Dermis blood vessel endothelial cell (primary cell): ENCODE measurements around the gene OOSP4A. TPM values are rescaled to one million over a fixed set of nuclear protein-coding genes. Genes with fewer than 3 reads are reported as not detected.
A peak's percentile ranks its signal among the peaks of the same experiment; 100 is the strongest.

ENCODE experiments used
- DNase-seq: peaks from one replicate; pipeline ENCODE4 v3.0.0; 2010
- total RNA-seq: library from RNA; depleted of rRNA; stranded (reverse); fragments of >200 nt; gene quantifications from 2 replicates; pipeline ENCODE4 v1.2.3, GENCODE V29; 2014

The OOSP4A gene
- not detected in 2 replicates for total RNA-seq

DNA sequence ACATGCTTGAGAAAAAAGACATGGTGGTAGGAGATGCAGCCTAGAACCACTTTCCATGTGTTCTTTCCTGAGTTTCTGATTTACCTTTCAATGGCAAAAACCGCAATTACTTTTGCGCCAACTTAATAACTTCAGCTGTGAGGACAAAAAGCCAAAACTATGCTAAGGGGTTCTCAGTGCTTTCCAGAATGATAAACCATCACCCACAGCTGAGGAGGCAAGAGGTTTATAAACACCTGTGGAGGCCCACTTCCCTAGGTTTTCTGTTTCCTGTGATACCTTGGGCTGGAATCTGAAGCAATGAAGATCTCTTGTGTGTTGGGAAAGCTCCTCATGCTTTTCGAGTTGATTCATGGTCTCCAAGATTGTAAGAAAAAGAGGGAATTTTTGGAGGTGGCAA lies at the start of gene OOSP4A:
Gene OOSP4A, plus strand, starts transcription at position 301 of the 400 bp plus-strand sequence. Its CDS starts 0 bp downstream, at position 301.
- DNase-seq: no peak

DNA sequence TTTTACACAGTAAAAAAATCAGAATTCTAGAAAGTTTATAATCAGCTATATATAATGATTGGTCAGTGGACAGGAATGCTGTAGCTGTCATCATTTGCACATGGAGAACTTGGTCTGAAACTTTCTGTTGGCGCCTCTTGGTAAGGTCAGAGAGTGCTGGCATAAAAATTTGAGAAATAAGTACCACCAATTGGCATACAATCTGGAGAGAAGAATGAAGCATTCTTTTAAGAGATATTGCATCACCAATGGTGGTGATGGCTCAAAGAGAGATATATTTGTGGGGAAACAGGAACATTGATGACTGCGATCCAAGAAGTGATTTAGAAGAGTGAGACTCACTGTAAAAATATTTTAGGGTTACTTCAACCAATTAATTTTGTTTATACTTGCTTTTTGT lies 45.4 kb upstream of the OOSP4A start:
- DNase-seq: no peak

DNA sequence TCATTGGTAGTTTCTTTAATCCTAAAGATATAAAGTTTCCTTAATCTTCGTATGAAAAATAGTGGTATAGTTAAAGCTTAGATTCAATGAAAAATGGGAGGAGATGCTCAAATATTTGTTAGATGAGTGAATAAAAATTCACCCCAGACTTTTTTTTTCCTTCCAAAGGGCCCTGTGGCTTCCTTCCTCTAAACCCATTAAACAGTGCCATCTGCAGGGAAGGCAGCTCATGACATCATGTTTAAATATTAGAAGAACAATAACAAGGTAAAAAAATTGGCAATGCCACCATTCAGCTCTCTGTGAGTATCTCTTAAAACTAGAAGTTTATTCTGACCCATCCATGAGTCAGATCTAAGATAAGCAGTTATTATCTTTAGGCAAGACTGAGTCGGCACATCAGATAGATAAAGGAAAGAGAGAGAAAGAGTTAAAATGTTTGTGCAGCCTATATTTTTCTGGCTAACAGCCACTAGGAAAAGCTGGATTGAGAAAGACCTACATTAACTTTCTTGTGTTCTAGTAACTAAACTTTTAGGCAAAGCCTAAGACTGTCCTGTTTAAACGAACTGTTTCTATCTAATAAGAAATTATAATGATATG lies 44.7 kb upstream of the OOSP4A start:
- peak; percentile 70 for DNase-seq

DNA sequence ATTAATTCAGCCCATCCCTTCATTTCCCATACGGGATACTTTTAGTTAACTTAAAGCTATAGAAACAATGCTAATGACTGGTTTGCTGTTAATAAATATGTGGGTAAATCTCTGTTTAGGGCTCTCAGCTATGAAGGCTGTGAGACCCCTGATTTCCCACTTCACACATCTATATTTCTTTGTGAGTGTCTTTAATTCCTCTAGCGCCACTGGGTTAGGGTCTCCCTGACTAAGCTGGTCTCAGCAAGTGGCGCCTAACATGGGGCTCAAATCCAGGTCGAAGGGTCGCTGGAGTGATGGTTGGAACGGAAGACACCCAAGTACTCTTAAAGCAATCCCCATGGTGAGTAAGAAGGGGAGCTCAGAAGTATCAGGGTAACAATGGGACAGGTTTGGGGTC lies 40.0 kb upstream of the OOSP4A start:
- DNase-seq: peak; percentile 15

GRCh38 chr11:59931688-59932087 lies 32.1 kb upstream of the OOSP4A start:
- DNase-seq: no peak

DNA sequence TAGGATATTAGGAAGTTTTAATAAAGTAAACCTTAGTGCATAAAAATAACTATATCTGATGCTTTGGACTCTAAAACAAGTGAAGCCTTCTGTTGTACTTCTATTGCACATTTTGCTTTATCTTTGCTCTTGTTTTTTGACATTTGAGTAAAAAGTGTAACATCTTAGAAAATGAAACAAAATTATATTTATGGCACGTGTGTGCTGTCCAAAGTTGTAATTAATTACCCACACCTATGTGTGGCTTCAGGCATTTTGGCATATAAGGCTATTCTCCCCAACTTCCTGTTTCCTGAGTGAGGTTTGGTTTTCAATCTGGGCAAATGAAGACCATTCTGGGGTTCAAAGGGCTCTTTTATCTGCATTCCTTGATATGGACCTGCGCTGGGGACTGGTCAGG lies 25.7 kb upstream of the OOSP4A start, which contains the start of gene OOSP1:
Gene OOSP1, plus strand, starts transcription at position 301 of the 400 bp plus-strand sequence. Its CDS starts 23 bp downstream, at position 324.
- no peak for DNase-seq

DNA sequence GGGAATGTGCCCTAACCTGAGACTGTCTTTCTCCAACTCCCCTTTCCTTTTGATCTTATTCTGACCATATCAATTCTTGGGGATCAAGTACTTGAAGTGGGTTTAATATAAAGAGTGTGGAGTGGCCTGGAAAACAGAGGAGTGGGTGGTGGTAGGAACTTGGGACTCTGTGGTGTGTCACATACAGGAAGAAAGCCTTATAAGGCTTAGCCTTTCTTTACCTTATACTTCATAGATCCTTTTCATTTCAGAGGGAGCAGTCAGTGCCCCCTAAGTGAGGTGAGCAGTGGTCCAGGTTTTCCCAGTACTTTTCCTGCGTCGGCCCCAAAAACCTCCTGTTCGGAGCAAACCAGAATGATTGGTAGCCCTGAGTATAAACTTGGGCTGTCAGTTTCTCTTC lies 25.1 kb upstream of the OOSP4A start:
- no peak for DNase-seq

DNA sequence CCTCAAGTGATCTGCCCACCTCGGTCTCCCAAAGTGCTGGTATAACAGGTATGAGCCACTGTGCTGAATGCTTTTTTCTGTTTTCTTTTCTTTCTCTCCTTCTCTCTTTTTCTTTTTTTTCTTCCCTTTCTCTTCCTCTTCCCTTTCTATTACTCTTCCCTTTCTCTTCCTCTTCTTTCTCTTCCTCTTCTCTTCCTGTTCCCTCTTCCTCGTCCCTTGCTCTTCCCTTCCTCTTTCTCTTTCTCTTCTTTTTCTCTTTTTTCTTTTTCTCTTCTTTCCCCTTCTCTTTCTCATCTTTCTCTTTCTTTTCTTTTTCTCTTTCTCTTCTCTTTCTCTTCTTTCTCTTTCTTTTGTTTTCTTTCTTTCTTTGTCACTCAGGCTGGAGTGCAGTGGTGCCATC lies 24.4 kb upstream of the OOSP4A start:
- no peak for DNase-seq

DNA sequence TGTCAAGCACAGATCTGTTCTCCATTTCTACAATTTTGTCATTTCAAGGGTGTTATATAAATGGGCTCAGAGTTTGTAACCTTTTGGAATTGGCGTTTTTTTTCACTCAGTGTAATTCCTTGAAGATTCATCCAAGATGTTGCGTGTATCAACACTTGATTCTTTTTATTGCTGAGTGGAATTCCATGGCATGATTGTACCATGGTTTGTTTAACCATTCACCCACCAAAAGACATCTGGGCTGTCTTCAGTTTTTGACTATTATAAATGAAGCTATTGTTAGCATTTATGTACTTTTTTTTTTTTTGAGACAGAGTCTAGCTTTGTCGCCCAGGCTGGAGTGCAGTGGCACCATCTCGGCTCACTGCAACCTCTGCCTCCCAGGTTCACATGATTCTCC lies 22.7 kb upstream of the OOSP4A start:
- no peak for DNase-seq

GRCh38 chr11:59943997-59944714 lies 19.7 kb upstream of the OOSP4A start:
- DNase-seq: no peak

- DNase-seq: no peak
These were observed 19.1 kb upstream of the OOSP4A start for GRCh38 chr11:59944720-59945119.

DNA sequence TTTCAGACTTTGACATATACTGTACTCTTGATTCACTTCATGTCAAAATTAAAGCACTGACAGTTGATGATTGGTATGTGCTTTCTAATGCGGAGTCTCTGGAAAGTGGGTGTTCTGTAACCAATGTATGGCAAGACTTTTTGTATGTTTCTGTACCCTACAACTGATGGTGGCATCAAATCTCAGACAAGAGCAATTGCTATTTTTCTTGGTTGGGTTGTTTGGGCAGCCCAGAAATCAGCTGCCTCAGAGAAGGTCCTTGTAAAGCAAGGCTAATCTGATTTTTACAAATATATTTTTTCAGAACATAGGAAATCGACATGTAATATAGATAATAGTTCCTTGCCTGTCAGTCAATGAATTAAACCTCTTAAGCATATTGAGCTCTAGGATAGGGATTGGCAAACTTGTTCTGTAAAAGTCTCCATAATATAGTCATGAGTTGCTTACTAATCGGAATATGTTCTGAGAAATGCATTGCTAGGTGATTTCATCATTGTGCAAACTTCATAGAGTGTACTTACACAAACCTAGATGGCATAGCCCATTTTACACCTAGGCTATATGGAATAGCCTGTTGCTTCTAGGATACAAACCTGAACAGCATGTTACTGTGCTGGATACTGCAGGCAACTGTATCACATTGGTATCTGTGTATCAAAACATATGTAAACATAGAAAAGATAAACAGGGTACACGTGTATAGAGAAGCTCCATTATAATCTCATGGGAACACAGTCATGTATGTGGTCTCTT lies 10.2 kb upstream of the OOSP4A start:
- no peak for DNase-seq

DNA sequence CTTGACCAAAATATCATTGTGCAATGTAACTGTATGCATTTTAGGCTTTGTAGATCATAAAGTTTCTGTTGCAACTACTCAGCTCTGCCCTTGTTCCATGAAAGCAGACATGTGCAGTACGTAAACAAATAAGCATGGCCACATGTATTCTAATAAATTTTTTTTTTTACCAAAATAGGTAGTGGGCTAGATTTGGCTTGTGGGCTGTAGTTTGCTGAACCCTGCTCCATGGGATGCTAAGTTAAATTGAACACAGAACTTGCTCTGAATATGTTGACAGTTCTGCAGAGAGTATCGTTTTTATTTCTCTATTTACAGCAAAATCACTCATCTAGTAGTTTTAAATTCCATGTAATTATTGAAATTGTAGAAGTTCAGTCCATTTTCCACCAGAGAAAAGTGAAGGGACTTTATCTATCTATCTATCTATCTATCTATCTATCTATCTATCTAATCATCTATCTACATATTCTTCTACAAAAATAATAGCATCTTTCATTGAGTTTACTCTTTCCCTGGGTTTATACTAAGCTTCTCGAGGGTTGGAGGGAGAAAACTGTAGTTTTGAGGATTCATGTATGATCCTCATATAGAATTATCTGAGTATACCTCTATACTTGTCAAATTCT lies 9.5 kb upstream of the OOSP4A start:
- no peak for DNase-seq

DNA sequence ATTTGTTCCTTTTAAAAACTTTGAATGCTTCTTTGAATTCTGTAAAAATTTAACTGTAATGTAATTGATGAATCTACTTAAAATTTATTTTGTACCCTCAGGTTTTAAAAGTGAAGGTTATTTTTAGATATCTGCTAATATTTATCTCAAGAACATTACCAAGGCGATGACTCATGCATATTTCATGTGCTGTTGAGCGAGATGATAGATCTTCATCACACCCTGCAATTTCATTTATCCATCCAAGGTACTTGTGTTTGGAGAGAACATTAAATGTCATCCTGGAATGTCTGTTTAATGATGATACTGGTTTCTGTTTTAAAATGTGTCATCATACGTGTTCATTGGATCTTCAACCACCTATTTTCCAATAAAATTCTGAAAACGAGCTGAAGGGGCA lies 6.7 kb upstream of the OOSP4A start:
- no peak for DNase-seq

- DNase-seq: no peak
These were observed 3.1 kb upstream of the OOSP4A start for GRCh38 chr11:59960502-59961381.

DNA sequence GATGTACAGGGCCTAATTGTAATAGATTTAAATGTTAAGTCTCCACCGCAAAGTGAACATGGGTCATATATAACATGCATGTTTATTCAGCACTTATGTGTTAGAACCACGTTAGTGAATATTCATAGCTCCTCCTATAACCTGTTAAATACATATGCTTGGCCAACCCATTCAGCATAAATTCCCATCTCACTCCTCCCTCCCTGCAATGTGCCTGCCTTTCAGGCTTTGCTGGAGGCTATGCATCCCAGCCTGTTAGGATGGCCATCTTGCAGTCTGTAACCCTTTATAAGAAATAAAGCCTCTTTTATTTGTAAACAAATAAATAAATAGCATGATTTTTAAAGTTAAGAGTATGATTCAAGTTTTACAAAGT lies 1.7 kb upstream of the OOSP4A start:
- no peak for DNase-seq

DNA sequence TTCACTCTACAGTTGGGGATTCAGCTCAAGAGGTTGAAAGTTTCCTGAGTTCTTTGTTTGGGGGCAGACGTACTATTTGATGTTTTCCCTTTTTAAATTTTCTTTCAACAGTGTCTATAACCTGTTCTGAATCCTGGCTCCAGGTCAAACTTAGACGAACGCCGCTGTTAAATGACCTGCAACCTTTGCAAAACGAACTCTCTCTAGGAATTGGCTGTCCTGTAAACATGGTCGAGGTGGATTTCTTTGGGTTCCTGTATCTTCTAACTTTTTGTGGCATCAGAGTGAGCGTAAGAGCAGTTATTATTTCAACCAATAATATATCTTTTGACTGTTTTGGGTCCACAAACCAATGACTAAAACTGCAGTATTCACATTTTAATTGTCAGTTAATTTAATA lies 1.6 kb downstream of the OOSP4A start:
- no peak for DNase-seq

- DNase-seq: no peak
These were observed 2.4 kb downstream of the OOSP4A start for GRCh38 chr11:59966201-59966600.

- DNase-seq: no peak
These were observed 4.0 kb downstream of the OOSP4A start for GRCh38 chr11:59967677-59968394.

DNA sequence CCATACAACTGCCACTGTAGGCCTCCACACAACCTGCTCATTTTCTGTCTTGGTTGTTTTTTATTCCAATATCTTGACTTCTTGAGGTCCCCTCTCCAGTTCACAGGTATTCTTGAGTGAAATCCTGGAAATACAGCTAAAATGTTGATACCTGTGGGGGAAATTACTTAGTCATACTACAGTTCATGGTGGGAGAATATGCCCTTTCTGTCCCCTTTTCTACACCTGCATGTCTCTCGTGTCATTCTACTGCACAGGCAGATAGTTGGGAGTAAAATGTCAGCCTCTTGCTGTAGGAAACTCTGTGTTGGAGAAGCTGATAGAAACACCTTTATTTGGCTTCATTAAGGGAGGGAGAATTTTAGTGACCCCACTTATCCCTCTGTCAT lies 4.6 kb downstream of the OOSP4A start:
- DNase-seq: no peak

DNA sequence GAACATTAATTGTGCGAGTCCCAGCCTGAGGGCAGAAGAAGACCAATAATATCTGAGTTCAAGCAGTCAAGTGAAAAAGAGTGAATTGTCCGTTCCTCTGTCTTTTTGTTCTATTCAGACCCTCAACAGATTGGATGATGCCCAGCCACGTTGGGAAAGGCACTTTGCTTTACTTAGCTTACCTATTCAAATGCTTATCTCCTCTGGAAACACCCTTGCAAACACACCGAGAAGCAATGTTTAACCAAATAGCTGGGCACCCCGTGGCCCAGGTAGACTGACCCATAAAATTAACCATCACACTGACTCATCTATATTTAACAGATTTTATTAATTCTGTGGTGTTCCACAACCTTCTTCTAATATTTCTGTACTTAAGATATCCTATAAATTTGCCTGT lies 9.3 kb downstream of the OOSP4A start:
- DNase-seq: no peak
